Activated CD4-positive, alpha-beta T cell treated with anti-CD3 and anti-CD28 coated beads, Interleukin-2, amount 10 ng/mL, durations not matched to agents 7 days and 5 days (primary cell): ENCODE results near the gene IRF2. TPM values are rescaled to one million over a fixed set of nuclear protein-coding genes. Genes with fewer than 3 reads are reported as not detected.
A peak's percentile ranks its signal among the peaks of the same experiment; 100 is the strongest.

Source experiments
- CTCF ChIA-PET: fragments of 350-600 bp; sonication (Branson Sonifier 250); formaldehyde crosslinking; loops from one replicate; lab custom pipeline; 2021; ENCODE audit warnings: antibody characterized with exemption; lab: Charles Lee
- POLR2A ChIA-PET: fragments of 350-600 bp; sonication (Branson Sonifier 250); formaldehyde crosslinking; loops from one replicate; lab custom pipeline; 2021; ENCODE audit warnings: antibody characterized with exemption; lab: Charles Lee
- DNase-seq: peaks from one replicate; pipeline ENCODE4 v3.0.0-alpha.2; 2020
- H3K27ac Mint-ChIP-seq: one replicate; pipeline ENCODE4 v1.8.0; 2021; ENCODE audit warnings: mild to moderate bottlenecking, moderate library complexity, mixed read lengths
- H3K27me3 Mint-ChIP-seq: one replicate; pipeline ENCODE4 v1.8.0; 2021; ENCODE audit warnings: mixed read lengths
- H3K36me3 Mint-ChIP-seq: one replicate; pipeline ENCODE4 v1.8.0; 2021; ENCODE audit warnings: low read depth, mixed read lengths
- H3K4me1 Mint-ChIP-seq: one replicate; pipeline ENCODE4 v1.8.0; 2021; ENCODE audit warnings: mixed read lengths
- H3K4me3 Mint-ChIP-seq: one replicate; pipeline ENCODE4 v1.8.0; 2021; ENCODE audit warnings: mild to moderate bottlenecking, moderate library complexity, mixed read lengths
- H3K9me3 Mint-ChIP-seq: one replicate; pipeline ENCODE4 v1.8.0; 2021; ENCODE audit warnings: mixed read lengths
- total RNA-seq, 2 experiments: library from RNA; stranded (reverse); gene quantifications; one replicate each; pipeline ENCODE4 v1.2.3, GENCODE V29; 2021

The IRF2 gene
- total RNA-seq, 2 experiments from 2014 or later = 82.1 to 84.3 TPM

GRCh38 chr4:184409502-184409901, 64.8 kb downstream of the IRF2 start:
- Mint-ChIP-seq H3K36me3 (peaks cover 75% of the 10 kb centered on the region), H3K27me3 (no peaks in the 10 kb centered on the region), H3K4me3 (peak overlapping the region; percentile 40), H3K27ac (peak overlapping the region; percentile 85), H3K9me3 (no peaks in the 10 kb centered on the region), H3K4me1 (peaks cover 68% of the 10 kb centered on the region)
- DNase-seq = no peak
- ChIA-PET CTCF (interaction anchor here (0.6 to 1.3 kb wide), 3 partner anchors 10 to 745 kb away, joined by 3 to 5 read pairs (median 3); no protein-coding TSS in a partner anchor), POLR2A (no interaction called here)

- Mint-ChIP-seq H3K4me1 (peaks cover 60% of the 10 kb centered on the region), H3K9me3 (no peaks in the 10 kb centered on the region), H3K36me3 (peaks cover 73% of the 10 kb centered on the region), H3K27me3 (no peaks in the 10 kb centered on the region), H3K27ac (no peak overlapping the region), H3K4me3 (peak overlapping the region; percentile 40)
- DNase-seq = no peak
- ChIA-PET CTCF (interaction anchor here (0.9 to 1.2 kb wide), 6 partner anchors 8 to 194 kb away, joined by 3 to 7 read pairs (median 3); no protein-coding TSS in a partner anchor), POLR2A (no interaction called here)
Measured at GRCh38 chr4:184408684-184409081, 65.7 kb downstream of the IRF2 start.

DNA sequence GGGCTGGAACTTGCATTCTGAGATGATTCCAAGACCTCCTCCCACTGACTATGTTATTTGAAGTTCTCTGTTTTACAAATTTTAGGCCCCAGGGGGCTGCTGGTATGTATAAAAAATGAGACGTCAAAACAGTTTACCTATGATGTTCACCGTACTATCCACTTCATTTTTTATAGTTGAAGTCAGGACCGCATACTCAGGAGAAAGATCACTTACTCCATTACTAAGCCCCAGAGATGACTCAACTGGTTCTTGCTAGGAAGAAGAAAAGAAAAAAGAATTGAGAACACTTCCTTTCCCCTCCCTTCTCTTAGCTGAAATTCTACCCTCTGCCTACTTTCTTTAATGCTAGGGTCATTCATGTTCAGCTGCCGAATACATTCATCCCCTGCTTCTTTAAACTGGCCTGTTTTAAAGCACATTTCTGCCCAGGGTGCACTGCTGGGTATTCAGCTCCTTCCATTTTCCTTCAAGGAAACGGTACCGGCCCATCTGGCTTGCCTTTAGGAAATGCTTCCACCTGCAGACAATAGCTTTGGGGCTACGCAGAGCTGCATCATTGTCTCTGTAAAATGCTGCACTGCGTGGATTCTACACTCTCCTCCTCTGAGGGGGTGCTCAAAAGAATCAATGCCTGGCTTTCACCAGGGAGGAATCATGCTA, 66.2 kb downstream of the IRF2 start:
- Mint-ChIP-seq H3K4me3 (no peak overlapping the region), H3K27ac (peak overlapping the region; percentile 58), H3K4me1 (peaks cover 56% of the 10 kb centered on the region), H3K27me3 (no peaks in the 10 kb centered on the region), H3K36me3 (peaks cover 73% of the 10 kb centered on the region), H3K9me3 (no peaks in the 10 kb centered on the region)
- ChIA-PET CTCF (interaction anchor here (0.9 to 1.2 kb wide), 5 partner anchors 9 to 194 kb away, joined by 3 to 7 read pairs (median 3); no protein-coding TSS in a partner anchor), POLR2A (no interaction called here)
- no peak for DNase-seq

DNA sequence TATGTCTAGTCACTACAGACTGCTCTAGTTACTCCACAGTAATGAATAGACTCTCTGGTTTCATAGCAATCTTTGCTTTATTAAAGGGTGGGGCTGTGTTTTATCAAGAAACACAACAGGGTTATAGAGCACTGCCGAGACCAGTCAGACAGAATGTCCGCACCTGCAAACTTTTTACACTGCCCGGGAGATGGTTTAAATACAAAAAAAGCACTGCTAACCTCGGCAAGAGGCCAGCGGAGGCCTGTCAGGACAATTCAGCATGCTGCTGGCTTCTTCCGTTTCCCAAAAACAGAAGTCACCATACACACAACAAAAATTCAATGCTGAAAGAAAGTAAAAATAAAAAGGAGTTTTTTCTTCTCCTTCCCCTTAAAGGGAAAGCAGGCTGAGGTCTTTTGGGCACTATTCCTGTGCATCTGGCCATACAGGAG, 67.4 kb downstream of the IRF2 start:
- H3K36me3 Mint-ChIP-seq = peaks cover 78% of the 10 kb centered on the region
- DNase-seq = no peak
- POLR2A ChIA-PET = no interaction called here
- CTCF ChIA-PET = interaction anchor here (0.6 kb wide), 1 partner anchor 45 kb away, joined by 3 read pairs; no protein-coding TSS in a partner anchor
- H3K4me3 Mint-ChIP-seq = no peak overlapping the region
- no peaks in the 10 kb centered on the region for H3K9me3 Mint-ChIP-seq
- no peak overlapping the region for H3K27ac Mint-ChIP-seq
- no peaks in the 10 kb centered on the region for H3K27me3 Mint-ChIP-seq
- peaks cover 47% of the 10 kb centered on the region for H3K4me1 Mint-ChIP-seq

DNA sequence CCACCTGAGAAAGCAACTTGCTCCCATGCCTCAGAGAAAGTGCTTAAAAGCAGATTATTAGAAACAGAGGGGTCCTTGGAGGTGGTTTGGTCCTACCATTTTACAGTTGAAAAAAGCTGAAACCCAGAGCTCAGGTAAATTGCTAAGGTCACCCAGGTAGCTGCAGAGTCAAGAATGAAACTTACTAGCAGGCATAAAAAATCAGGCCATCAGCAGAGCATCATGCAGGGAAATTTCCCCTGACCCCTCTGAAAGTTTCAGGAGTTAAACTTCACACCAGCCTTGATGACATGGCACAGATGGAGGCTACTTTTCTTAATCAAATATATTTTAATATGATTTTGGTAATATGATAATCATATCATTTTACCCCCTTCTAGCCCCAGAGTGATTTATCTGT, 70.3 kb downstream of the IRF2 start:
- no peak for DNase-seq
- Mint-ChIP-seq H3K36me3 (peaks cover 84% of the 10 kb centered on the region), H3K9me3 (no peaks in the 10 kb centered on the region), H3K27ac (no peak overlapping the region), H3K27me3 (no peaks in the 10 kb centered on the region), H3K4me3 (no peak overlapping the region), H3K4me1 (peaks cover 30% of the 10 kb centered on the region)
- ChIA-PET POLR2A (no interaction called here), CTCF (no interaction called here)

- H3K36me3 Mint-ChIP-seq = peaks cover 86% of the 10 kb centered on the region
- peaks cover 24% of the 10 kb centered on the region for H3K4me1 Mint-ChIP-seq
- no peak overlapping the region for H3K27ac Mint-ChIP-seq
- ChIA-PET POLR2A (no interaction called here), CTCF (no interaction called here)
- H3K9me3 Mint-ChIP-seq = no peaks in the 10 kb centered on the region
- H3K27me3 Mint-ChIP-seq = no peaks in the 10 kb centered on the region
- H3K4me3 Mint-ChIP-seq = no peak overlapping the region
- DNase-seq = no peak
Measured at GRCh38 chr4:184403384-184403781, 71.0 kb downstream of the IRF2 start.

GRCh38 chr4:184402740-184403383, 71.5 kb downstream of the IRF2 start:
- Mint-ChIP-seq H3K4me1 (peaks cover 21% of the 10 kb centered on the region), H3K27ac (no peak overlapping the region), H3K36me3 (peaks cover 86% of the 10 kb centered on the region), H3K9me3 (no peaks in the 10 kb centered on the region), H3K4me3 (no peak overlapping the region), H3K27me3 (no peaks in the 10 kb centered on the region)
- DNase-seq = no peak
- CTCF ChIA-PET = no interaction called here
- POLR2A ChIA-PET = no interaction called here

DNA sequence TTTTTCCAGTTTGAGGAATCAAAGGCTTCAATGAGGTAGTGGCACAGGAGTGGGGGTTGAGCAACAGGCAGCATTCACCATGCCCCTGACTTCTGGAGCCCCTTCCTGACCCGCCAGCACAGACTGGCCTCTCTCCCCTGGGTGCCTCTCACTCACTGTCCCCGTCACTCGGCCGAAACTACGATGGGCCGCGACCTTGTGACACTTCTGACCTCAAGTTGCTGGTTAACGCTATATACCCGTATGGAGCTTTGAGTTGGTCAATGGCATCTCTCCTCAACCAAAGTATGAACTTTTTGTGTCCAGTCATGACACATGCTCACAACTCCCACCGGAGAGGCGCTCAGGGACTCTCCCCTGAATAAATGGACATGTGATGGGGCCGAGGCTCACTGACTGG, 72.1 kb downstream of the IRF2 start:
- Mint-ChIP-seq H3K4me3 (no peak overlapping the region), H3K27ac (no peak overlapping the region), H3K9me3 (no peaks in the 10 kb centered on the region), H3K36me3 (peaks cover 87% of the 10 kb centered on the region), H3K4me1 (peaks cover 22% of the 10 kb centered on the region), H3K27me3 (no peaks in the 10 kb centered on the region)
- CTCF ChIA-PET = no interaction called here
- POLR2A ChIA-PET = no interaction called here
- DNase-seq = no peak

DNA sequence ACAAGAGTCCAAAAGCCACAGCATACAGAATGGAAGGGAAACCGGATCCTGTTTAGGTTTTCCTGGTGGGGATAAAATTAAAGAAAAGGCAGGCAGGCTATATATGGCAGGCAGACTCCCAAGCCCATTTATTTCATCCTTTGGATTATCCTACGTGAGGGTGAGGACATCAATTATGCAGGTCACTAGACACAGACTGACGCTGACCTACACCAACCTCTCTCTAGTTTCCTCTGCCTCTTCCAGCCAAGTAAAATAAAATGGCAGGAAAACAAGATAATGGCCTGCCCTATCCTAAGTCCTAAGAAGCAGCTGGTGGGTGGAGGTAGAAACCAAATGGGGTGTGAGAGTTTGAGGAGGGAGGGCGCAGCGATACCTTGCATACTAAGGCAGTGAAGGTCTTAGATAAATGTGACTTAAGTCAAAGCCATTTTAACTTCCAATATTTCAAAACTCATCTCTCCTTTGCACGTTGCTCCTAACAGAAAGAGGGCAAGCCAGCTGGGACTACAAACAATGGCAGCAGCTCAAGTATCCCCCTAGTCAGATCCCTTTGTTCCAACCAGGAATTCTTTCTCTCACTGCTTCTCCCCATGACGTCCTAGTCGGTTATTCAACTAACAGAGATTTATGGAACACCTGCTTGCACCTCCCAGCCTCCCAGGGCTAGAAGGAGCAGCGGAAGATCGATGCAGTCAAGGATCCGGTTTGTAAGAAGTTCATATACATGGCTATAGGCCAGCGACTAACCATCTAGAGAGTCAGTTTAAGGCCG, 72.8 kb downstream of the IRF2 start:
- Mint-ChIP-seq H3K9me3 (no peaks in the 10 kb centered on the region), H3K4me3 (no peak overlapping the region), H3K4me1 (peaks cover 24% of the 10 kb centered on the region), H3K27me3 (no peaks in the 10 kb centered on the region), H3K27ac (no peak overlapping the region), H3K36me3 (peaks cover 86% of the 10 kb centered on the region)
- DNase-seq = no peak
- POLR2A ChIA-PET = no interaction called here
- CTCF ChIA-PET = no interaction called here

GRCh38 chr4:184400891-184401290, 73.5 kb downstream of the IRF2 start:
- H3K27me3 Mint-ChIP-seq = no peaks in the 10 kb centered on the region
- H3K36me3 Mint-ChIP-seq = peaks cover 88% of the 10 kb centered on the region
- H3K9me3 Mint-ChIP-seq = no peaks in the 10 kb centered on the region
- H3K4me3 Mint-ChIP-seq = no peak overlapping the region
- H3K27ac Mint-ChIP-seq = no peak overlapping the region
- peaks cover 27% of the 10 kb centered on the region for H3K4me1 Mint-ChIP-seq
- no peak for DNase-seq
- ChIA-PET POLR2A (no interaction called here), CTCF (interaction anchor here (0.8 kb wide), 1 partner anchor 10 kb away, joined by 3 read pairs; no protein-coding TSS in a partner anchor)

DNA sequence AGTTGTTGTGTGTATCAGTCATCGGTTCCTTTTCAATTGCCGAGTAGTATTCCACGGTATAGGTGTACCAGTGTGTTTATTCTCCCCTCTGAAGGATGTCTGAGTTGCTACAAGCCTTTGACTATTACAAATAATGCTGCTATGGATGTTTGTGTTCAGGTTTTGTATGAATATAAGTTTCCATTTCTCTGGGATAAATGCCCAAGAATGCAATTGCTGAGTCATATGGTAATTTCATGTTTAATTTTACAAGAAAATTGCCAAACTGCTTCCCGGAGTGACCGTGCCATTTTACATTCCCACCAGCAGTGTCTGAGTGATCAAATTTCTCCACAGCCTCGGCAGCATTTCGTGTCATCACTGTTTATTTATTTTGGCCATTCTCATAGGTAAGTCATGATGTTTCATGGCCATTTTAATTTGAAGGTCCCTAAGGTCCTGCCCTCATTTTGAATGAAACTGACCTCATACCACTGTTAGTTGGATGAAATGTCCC, 73.9 kb downstream of the IRF2 start:
- H3K4me3 Mint-ChIP-seq = no peak overlapping the region
- CTCF ChIA-PET = interaction anchor here (0.8 kb wide), 1 partner anchor 10 kb away, joined by 3 read pairs; no protein-coding TSS in a partner anchor
- H3K27me3 Mint-ChIP-seq = no peaks in the 10 kb centered on the region
- DNase-seq = no peak
- POLR2A ChIA-PET = no interaction called here
- H3K4me1 Mint-ChIP-seq = peaks cover 25% of the 10 kb centered on the region
- H3K27ac Mint-ChIP-seq = no peak overlapping the region
- peaks cover 87% of the 10 kb centered on the region for H3K36me3 Mint-ChIP-seq
- H3K9me3 Mint-ChIP-seq = no peaks in the 10 kb centered on the region

- Mint-ChIP-seq H3K4me1 (peaks cover 23% of the 10 kb centered on the region), H3K4me3 (no peak overlapping the region), H3K27me3 (no peaks in the 10 kb centered on the region), H3K36me3 (peaks cover 87% of the 10 kb centered on the region), H3K9me3 (no peaks in the 10 kb centered on the region), H3K27ac (no peak overlapping the region)
- ChIA-PET POLR2A (no interaction called here), CTCF (interaction anchor here (0.8 to 1.0 kb wide), 2 partner anchors 10 kb away, joined by 3 read pairs; no protein-coding TSS in a partner anchor)
- DNase-seq = no peak
Measured at GRCh38 chr4:184399512-184399908, 74.8 kb downstream of the IRF2 start.
